ENCODE results near the gene SNX9.

GRCh38 chr6:157850030-157850429, 27.0 kb downstream of the SNX9 start:
- no peak for TF ChIP-seq ZBTB7A (IDR thresholded peaks at IDR 0.05; ENCODE audit: low read depth)
- no peak for TF ChIP-seq TAF1 (IDR thresholded peaks at IDR 0.05; ENCODE audit: low read depth)
- no peak for TF ChIP-seq USF1 (IDR thresholded peaks at IDR 0.05)
- TF ChIP-seq, protein P1, sequence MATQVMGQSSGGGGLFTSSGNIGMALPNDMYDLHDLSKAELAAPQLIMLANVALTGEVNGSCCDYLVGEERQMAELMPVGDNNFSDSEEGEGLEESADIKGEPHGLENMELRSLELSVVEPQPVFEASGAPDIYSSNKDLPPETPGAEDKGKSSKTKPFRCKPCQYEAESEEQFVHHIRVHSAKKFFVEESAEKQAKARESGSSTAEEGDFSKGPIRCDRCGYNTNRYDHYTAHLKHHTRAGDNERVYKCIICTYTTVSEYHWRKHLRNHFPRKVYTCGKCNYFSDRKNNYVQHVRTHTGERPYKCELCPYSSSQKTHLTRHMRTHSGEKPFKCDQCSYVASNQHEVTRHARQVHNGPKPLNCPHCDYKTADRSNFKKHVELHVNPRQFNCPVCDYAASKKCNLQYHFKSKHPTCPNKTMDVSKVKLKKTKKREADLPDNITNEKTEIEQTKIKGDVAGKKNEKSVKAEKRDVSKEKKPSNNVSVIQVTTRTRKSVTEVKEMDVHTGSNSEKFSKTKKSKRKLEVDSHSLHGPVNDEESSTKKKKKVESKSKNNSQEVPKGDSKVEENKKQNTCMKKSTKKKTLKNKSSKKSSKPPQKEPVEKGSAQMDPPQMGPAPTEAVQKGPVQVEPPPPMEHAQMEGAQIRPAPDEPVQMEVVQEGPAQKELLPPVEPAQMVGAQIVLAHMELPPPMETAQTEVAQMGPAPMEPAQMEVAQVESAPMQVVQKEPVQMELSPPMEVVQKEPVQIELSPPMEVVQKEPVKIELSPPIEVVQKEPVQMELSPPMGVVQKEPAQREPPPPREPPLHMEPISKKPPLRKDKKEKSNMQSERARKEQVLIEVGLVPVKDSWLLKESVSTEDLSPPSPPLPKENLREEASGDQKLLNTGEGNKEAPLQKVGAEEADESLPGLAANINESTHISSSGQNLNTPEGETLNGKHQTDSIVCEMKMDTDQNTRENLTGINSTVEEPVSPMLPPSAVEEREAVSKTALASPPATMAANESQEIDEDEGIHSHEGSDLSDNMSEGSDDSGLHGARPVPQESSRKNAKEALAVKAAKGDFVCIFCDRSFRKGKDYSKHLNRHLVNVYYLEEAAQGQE (IDR thresholded peaks at IDR 0.05; ENCODE audit: low read depth): no peak
- no peak for TF ChIP-seq RAD21 (IDR thresholded peaks at IDR 0.05; ENCODE audit: low read depth)
- TF ChIP-seq FOXM1 (IDR thresholded peaks at IDR 0.05; ENCODE audit: borderline replicate concordance, low read depth): no peak
- TF ChIP-seq CEBPB (IDR thresholded peaks at IDR 0.05): no peak
- no peak for TF ChIP-seq YY1 (IDR thresholded peaks at IDR 0.05; ENCODE audit: low read depth)
- TF ChIP-seq, protein P2, sequence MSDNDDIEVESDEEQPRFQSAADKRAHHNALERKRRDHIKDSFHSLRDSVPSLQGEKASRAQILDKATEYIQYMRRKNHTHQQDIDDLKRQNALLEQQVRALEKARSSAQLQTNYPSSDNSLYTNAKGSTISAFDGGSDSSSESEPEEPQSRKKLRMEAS (IDR thresholded peaks at IDR 0.05): no peak
- TF ChIP-seq EGR1 (IDR thresholded peaks at IDR 0.05): no peak
- no peak for TF ChIP-seq TCF12 (IDR thresholded peaks at IDR 0.05; ENCODE audit: low read depth)
- no peak for TF ChIP-seq EP300 (IDR thresholded peaks at IDR 0.05; ENCODE audit: borderline replicate concordance)
- TF ChIP-seq NFIC (IDR thresholded peaks at IDR 0.05): no peak

All from Ishikawa (cell line).